SK-N-MC (cell line): ENCODE measurements around the gene SLC37A4.

Source experiments
- EZH2 ChIP-seq: fragments of 200-600 bp; sonication (generic); IDR thresholded peaks from one replicate; pipeline ENCODE4 v1.6.1; 2017; ENCODE audit warnings: antibody characterized with exemption
- FOXP2 ChIP-seq: optimal IDR thresholded peaks from 2 replicates; pipeline ENCODE3; 2011; ENCODE audit warnings: mild to moderate bottlenecking, moderate library complexity; ENCODE audit not compliant: insufficient read depth; ENCODE audit errors: extremely low read length, control extremely low read depth
- POLR2AphosphoS5 ChIP-seq: IDR thresholded peaks from 2 replicates; pipeline ENCODE4 v1.6.1; 2012; ENCODE audit warnings: mild to moderate bottlenecking, low read depth, low read length, borderline replicate concordance

DNA sequence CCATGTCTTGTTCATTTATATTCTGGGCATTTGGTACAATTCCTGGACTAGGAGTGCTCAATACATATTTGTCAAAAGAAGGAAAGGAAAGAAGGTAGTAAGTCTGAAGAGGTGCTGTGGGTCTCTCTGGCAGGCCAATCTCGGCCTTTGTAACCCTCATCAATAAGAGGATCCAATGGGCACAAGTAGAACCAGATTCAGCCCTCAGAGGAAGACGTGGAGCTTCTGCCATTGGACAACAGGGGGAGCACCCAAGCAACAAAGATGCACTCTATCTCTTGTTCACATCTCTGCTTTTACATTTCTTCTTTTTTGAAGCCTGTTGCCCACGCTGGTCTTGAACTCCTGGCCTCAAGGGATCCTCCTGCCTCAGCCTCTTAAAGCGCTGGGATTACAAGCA, 34.7 kb upstream of the SLC37A4 start:
- no peak for TF ChIP-seq EZH2
- TF ChIP-seq FOXP2, result no peak
- no peak for TF ChIP-seq POLR2AphosphoS5
